NOMO-1 treated with dmso at 0.1 percent for 144 hours (cell line): ENCODE results near the gene ADAMTS15.
"Not testable (repeated sequence)": the region's sequence is repeated elsewhere in the genome, so short reads cannot be mapped to it uniquely, and the experiment has no call there.

Source experiments
- DNase-seq: peaks from one replicate; lab custom pipeline; 2025; ENCODE audit not compliant: unreplicated experiment; lab: John Stamatoyannopoulos, UW

The ADAMTS15 gene

DNA sequence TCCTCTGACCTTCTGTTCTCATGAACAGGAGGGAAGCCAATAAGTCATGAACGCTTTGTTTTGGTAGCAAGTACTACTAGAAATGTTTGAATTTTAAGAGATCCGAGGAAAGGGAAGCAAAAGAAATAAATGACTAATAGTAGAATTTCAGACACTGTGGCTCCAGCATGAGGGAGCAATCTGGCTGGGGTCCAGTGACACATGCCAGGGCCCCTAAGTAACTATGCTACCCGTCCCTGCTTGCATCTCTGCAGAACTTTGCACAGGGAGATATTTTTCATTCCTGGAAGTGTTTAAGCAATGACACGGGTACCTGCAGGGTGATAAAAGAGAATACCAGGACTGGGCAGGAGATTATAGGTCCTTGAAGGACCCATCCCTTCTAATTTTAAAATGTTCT, 12.8 kb upstream of the ADAMTS15 start:
- DNase-seq, result no peak

DNA sequence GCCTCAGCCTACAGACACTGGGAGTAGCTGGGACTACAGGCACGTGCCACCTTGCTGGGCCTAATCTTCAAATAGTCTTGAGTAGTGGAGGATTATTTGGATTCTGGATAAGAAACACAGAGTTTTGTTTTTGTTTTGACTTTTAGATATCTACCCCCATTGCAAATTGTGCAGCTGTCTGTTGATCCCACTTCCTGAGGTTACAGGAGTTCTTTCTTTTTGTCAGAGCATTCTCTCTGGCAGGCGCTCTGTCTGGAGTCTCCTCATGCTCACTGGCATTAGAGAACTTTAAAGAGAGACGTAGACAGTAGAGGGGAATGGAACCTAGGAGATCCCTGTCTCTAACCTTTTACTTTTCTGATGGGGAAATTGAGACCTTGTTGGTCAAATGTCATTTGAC, 12.3 kb upstream of the ADAMTS15 start:
- no peak for DNase-seq

DNA sequence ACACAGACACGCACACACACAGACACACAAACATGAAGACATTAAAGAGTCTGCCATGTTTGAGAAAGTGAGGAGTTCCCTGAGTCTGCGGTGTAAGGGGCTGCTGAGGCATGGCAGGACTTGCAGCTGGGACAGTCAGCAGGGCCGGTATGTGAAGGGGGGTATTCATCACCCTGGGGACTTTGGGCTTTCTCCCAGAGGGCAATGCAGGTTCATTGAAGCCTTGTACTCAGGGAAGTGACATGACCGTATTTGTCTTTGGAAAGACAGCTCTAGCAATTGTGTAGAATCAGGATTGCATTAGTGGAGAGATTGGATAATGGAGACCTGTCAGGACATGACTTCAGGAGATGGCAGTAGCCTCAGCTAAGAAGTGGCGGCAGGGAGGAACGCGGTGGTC, 10.6 kb upstream of the ADAMTS15 start:
- no peak for DNase-seq

DNA sequence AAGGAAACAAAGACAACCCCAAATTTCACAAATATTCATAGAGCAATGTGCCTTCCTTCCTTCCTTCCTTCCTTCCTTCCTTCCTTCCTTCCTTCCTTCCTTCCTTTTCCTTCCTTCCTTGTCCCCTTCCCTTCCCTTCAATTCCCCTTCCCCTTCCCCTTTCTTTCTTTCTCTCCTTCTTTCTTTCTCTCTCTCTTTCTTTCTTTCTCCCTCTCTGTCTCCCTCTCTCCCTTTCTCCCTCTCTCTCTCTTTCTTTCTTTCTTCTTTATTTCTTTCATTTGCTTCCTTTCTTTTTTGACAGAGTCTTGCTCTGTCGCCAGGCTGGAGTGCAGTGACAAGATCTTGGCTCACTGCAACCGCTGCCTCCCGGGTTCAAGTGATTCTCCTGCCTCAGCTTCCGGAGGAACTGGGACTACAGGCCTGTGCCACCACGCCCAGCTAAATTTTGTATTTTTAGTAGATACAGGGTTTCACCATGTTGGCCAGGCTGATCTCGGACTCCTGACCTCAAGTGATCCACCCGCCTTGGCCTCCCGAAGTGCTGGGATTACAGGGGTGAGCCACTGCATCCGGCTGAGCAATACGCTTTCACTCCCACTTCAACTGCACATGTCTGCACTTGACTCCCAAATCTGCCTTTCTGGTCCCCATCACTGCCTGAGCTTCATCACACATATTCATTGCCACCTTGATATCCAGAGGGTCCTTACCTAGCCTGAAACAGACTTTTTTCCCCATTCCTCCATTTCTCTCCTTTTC, 9.9 kb upstream of the ADAMTS15 start:
- DNase-seq, result not testable (repeated sequence)

DNA sequence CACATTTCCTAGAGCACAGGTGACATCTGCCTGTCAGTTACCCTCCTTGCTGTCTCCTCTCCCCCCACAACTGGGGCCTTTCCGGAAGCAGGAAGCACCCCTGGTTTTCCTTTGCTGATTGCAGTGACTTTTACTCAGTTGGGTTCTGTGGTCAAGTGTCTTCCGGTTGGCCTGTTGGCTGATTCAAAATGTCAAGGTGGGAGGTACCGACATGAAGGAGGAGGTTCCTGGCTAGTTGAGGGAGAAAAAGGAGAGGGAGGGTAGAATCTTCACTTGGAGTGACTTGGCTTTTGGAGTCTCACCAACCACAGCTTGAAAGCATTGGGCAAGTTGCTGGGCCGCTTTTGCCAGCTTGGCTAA, 9.3 kb upstream of the ADAMTS15 start:
- DNase-seq, result no peak

DNA sequence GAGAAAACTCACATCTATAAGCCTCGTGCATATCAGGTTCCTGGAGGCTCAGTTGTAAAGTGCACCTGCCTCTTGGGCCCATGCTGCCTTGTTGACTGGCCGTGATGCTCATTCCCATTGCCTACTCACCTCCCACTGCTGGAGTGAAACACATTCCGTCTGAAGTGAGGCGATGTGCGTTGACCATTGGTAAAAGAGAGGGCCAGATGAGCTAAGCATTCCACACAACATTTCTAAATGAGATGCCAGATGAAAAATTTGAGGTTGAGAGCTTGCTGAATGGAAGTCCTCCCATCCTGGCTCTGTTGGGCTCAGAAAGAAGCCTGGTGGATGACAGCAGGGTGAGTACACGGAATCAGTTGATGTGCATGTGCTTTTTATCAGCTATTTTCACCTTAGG, 8.6 kb upstream of the ADAMTS15 start:
- DNase-seq, result no peak

DNA sequence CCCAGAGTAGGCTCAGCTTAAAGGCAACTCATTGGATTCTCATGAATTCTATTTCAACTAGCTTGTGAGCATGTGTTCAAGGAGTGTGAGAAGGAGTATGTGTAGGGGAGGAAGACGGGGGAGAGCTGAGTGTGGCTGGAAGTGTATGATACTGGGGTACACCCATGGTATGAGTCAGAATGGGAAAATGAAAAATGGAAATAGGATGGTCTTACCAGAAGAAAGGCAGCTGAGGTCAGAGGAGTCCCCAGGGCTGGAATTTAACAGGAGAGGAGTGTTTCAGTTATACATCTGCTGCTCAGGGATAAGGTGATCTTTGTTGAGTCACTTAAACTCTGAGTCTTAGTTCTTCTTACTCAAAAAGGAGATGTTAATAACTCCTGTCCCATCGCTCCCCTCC, 6.7 kb upstream of the ADAMTS15 start:
- no peak for DNase-seq

DNA sequence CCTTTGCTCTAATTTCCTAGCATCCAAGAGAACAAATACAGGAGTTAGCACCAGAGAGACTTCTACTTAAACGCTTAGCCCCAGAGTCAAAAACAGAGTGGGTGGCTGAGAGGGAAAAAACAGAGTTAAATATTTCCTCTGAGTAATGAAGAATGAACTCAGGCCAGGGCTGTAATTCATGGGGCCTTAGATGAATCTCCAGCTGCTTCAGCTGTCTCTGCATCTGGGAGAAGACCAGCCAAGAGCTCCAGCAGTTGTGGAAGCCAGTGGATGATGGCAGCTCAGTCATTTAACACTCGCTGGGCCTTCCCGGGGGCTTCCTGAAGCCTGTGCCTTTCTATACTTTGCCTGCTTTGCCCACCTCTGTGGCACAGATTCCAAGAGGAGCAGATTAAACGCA, 5.7 kb upstream of the ADAMTS15 start:
- no peak for DNase-seq

DNA sequence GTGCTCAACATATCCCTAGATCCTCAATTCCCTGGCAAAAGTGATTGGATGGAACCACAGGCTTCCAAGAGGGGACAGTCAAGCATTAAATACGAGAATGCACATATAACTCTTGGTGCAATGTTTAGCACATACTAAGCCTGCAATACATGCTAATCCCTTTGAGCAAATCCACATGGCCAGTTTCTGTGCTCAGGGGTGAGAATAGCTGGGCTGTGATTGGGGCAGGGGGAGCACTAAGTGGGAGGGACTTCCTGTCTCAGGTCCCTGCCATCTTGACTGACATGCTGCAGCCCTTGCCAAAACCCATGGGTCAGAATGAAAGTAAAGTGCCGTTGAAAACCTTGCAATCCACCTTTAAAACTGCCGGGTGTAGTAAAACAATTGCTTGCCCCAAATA, 2.7 kb upstream of the ADAMTS15 start:
- DNase-seq, result no peak

DNA sequence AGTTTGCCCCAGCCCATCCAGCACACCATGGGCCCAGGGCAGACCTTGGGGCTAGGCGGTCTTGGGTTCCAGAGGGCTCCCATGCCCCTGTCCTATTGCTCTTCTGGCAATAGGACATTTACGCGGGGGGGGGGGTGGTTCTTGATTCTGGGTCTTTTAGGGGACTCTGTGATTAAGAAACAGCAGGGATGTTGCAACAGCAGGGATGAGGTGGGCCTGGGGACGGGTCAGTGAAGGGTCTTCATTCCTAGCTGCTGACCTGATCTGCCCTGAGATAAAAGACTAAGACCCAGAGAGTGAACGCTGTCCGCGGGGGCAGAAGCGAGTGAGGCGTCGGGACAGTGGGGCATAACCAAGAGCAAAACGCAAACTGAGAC, 418 bp upstream of the ADAMTS15 start:
- DNase-seq, result no peak

DNA sequence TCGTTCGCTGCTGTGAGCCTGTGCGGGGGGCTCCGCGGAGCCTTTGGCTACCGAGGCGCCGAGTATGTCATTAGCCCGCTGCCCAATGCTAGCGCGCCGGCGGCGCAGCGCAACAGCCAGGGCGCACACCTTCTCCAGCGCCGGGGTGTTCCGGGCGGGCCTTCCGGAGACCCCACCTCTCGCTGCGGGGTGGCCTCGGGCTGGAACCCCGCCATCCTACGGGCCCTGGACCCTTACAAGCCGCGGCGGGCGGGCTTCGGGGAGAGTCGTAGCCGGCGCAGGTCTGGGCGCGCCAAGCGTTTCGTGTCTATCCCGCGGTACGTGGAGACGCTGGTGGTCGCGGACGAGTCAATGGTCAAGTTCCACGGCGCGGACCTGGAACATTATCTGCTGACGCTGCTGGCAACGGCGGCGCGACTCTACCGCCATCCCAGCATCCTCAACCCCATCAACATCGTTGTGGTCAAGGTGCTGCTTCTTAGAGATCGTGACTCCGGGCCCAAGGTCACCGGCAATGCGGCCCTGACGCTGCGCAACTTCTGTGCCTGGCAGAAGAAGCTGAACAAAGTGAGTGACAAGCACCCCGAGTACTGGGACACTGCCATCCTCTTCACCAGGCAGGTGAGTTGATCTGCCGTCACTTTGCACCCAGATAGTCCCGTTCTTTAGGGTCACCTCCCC, 1.0 kb downstream of the ADAMTS15 start:
- no peak for DNase-seq

DNA sequence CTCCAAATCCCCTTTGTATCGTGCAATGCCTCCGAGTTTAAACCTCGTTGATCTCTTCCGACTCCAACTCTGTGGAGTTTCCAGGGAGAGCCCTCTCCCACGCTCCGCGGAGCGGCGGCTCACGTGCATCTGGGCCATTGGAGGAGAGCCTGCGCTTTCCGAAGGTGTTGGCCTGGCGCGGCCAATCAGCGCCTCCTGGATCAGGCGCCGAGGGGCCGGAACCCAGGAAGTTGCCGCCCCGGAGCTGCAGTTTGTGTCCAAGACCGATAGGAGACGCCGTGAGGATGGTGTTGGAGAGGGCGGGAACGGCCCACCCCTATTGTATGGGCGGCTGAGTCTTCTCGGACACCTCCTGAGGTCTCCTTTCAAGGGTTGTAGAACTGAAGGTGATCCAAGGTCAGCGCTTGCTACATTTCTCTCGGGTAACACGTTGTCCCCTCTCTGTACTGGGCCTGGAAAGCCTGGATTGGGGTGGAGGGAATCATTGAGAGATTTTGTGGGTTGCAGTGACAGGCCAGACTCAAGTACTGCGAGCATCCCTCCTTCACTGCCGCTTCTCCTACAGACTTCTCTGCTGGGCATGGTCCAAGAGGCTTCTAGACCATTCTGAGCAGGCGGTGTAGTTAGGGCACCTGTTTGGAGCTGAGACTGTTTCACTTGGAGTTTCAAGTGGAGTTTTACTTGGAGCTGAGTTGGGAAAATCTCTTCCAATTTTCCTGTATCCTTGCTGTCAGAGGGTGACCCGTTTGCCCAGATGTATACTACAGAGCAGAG, 1.7 kb downstream of the ADAMTS15 start:
- no peak for DNase-seq

DNA sequence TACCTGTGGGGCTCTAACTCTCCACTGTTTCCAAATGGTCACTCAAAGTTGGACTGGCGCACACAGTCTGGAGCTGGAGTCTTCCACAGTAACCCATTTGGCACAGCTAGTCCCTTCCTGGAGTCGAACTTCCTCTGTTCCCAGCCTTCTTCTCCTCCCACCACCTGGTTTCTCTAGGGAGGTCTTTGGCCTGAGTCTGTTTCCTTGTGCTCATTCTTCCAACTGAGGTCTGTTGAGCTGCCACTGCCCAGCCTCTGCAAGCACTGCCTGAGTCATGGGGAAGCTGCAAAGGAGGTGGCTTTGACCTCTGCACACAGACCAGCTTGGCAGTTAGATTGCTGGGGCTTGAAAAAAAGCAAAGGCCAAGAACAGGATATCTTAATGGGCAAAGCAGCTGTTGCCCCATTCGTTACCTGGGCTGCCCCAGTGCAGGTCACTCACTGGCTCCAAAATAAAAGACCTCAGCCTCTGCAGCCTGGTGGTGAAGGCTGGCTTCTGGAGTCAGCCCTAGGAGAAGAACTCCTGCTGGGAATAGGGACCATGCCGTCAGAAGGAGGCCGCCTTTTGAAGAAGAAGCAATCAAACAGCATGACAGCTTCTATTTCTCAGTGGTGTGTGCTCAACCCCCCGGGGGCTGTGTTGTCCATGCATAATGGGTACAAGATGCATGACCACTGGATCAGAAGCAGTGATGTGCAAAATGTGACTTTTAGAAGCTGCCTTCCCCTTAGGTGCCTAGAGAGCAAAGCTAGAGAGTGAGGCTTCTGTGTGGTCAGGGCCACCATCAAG, 3.0 kb downstream of the ADAMTS15 start:
- DNase-seq, result no peak

DNA sequence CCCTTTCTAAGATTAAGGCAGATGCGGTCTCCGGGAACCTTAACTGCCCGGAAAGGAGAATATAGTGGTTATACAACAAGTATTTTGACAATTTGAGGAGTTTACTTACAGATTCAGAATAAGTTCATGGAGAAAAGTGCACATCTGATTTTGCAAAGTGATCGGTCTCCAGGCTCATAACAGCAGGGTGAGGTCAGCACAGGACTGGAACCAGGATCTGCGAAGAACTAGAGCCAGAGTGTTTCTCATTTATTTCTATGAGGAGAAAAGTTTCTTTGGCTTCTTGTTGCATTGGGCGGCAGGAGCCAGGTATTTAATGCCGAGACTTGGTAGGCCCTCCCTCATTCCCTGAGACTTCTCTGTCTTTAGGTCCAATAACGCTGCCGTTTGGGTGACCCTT, 3.7 kb downstream of the ADAMTS15 start:
- DNase-seq, result no peak

DNA sequence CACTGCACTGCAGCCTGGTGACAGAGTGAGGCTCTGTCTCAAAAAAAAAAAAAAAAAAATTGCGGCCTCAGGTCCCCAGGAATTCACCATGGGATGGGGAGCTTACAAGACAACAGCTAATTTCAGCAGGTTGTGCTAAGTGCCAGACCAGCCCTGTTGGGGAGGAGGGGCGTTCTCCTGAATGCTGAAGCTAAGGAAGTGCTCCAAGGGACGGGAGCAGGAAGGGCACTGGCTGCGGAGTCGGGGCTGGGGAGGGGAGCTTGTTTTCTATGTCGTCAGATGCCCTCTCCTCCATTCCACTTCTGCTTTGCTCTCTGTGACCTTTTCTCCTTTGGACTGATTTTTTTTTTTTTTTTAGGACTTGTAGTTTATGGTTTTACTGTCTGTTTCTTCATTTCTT, 4.5 kb downstream of the ADAMTS15 start:
- no peak for DNase-seq

DNA sequence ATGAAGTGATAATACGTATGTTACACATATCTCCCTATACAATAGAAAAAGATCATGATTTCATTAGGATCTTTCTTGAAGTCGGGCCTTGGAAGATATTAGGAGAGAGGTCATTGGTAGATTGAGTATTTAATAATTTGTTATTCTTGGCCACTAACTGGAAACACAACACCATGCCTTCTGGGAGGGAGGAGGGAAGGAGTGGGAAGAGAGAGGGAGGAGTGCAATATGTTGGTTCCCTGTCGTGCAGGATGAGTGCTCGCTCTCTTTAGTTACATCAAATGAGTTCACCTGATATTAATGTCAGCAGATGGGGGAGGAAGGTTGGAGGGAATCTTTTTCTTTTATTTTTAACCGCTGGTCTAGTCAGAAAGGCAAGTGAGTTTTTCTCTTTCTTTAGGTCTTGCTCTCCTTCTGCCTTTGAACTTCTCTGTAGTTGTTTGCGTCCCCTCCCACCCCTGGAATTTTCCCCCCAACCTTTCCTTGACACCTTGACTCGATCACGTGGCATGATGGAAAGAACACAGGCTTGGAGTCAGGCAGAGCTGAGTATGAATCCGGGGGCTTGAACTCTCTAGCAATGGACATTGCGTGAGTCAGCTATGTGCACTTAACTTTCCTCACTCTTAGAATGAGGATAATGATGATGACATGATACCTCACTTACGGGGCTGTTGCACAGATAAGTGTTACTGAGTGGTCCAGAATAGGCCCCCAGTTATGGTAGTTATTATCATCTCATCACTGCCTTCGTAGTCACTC, 6.2 kb downstream of the ADAMTS15 start:
- DNase-seq, result no peak

DNA sequence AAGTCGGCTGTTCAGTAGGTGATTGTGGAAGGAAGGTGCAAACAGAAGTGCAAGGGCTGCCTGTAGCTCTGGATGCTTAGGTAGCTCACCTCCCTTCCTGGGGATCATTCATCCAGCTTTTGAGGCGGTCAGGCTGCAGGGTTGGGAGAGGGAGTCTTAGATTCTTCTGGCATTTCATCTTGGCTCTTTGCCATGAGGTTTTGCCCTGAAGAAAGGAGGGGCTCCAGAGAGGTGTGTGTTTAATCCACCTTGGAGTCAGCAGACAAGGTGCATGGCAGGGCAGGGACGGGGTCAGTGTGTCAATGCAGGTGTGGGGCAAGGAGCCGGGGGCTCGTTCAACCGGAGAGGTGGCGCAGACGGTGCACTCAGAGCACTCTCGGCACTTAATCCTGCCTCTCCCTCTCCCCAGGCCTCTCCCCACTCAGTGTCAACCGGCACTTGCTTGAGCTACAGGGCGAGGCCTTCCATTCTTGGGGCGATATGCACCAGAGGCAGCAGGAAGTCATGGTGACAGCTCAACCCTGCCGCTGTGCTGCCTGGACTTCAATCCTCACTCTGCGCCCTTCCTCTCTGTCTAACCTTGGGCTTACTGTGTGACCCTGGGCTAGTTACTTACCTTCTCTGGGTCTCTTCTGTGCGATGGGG, 7.2 kb downstream of the ADAMTS15 start:
- DNase-seq, result no peak

DNA sequence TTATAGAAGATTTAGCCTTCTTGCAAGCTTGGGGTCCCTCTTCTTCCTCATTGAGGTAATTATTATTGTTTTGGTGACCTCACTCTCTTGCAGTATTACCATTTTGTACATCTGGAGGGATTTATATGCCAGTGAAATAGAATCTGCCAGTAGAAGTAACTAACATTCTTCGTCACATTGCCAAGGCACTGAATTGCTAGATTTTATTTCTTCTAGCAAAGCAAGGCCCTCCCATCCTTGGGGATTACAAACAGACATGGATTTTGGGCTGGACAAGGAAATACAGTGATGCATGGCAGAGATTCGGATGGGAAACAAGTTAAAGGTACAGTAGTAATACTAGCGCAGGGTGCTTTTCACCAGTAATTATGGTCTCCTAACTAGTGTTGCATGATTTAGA, 7.8 kb downstream of the ADAMTS15 start:
- no peak for DNase-seq

DNA sequence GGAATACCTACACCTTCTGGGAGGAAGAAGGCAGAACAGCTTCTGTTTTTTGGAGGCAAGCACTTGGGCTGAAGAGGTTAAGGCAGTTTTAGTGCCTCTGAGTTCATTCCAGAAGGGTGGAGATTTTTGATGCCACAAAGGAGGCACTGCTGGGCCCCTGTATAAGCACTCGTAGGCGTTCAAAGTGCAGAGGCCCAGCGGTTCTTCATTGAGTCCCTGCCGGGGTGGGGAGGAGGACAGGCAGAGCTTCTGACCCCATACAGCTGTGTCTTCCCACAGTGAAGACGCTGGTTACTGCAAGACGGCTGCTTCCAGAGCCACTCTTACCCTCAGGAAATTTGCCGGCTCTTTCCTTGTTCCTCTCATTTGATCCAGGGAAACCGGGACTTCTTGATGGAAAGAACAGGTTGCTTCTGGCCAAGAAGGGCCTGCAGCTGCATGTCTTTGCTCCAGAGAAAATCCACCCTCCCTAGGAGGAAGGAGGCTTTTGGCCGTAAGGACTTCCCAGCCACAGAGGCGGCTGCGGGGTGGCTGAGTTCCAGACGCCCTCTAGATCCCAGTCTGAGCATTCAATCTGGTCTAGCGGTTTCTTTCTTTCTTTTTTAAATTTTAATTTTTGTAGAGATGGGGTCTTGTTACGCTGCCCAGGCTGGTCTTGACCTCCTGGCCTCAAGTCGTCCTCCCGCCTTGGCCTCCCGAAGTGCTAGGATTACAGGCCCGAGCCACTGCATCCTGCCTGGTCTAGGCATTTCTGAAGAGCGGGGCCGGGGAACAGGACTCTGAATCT, 9.4 kb downstream of the ADAMTS15 start:
- DNase-seq, result no peak

DNA sequence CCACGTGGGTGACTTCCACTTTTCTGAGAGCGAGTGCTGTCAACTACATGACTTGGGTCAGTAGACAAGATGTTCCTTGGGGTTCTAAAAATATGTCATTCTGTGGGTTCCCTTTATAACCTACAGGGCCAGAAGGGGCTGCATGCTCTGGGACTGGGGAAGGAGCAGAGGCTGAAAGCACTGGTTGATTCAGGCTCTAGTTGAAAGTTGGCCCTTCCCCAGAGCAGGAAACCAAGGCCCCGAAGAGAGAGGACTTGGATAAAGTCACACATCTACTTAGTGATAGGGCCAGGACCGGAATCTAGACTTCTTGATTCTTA, 9.9 kb downstream of the ADAMTS15 start:
- no peak for DNase-seq
